ENCODE data around the gene CPED1. TPM values are rescaled to one million over a fixed set of nuclear protein-coding genes. Genes with fewer than 3 reads are reported as not detected.
A peak's percentile ranks its signal among the peaks of the same experiment; 100 is the strongest.

The CPED1 gene
- total RNA-seq, 1 experiment from 2014 or later = 33.6 TPM

- DNase-seq (ENCODE audit: low read depth) = no peak
Observed at GRCh38 chr7:121138262-121138933, 149.9 kb downstream of the CPED1 start.

DNA sequence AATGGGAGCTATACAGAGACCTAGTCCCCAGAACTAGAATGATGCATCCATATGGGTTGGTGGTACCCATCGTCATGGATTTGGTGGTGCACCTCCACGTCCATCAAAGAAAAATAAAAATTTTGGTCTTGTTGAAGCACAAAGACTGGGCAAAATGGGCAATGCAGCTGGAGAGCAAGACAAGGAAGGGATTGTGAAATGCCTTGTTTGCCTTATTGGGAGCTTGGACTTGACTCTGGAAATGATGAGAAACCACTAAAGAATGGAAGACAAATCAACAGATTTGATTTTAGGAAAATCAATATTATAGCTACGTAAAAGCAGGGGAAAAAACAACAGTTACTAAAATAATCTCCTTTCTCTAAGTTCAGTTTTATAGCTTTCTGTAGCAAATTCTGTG lies 150.9 kb downstream of the CPED1 start:
- no peak for DNase-seq (ENCODE audit: low read depth)

DNA sequence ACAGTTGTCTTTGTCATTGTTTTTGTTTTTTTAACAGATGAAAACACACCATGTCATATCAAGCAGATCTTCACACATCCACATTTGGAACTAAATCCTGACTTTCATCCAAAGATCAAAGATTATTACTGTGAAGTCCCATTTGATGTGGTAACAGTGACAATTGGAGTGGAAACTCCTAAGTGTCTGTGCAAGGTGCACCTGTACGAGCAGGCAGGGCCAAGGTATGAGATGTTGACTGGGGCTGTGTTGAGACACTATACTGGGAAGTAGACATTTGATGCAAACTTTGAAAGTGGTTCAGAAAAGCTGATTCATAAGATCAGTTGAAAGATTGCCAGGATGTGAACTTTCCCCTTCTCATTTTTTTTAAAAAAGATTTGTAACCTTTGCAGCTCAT lies 152.3 kb downstream of the CPED1 start:
- no peak for DNase-seq (ENCODE audit: low read depth)

DNA sequence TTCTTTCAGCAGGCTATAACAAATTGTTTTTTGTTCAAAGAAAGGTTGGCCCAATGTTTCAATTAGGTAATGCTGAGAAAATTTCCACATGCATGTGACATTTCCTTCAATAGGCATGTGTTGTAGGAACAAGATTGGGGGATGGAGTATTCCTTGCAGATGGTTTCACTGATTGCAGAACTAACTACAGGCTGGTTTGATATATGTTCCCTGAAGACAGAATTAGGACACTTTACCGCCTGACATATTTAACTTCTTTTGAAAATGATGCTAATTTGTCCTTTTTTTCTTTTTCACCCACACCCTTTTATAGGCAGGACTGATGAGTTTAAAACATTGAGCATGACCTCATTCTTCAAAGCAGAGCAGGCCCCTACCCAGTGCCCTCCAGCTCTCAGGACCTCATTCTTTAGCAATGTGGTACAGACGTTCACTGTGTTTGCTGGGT lies 163.3 kb downstream of the CPED1 start:
- no peak for DNase-seq (ENCODE audit: low read depth)

DNA sequence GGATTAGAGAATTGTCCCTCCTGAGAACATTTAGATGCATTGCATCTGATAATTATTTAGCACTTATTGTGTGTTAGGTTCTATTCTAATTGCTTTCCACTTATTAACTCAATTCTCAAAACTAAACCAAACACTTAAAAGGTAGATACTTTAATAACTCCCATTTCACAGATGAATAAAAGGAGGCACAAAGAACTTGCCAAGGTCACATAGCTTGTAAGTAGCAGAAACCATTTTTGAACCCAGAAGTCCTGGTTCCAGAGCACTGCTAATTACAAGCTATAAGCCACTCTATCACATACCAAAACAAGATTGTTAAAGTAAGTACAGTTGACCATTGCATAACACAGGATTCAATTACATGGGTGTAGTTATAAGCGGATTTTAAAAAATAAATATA lies 164.9 kb downstream of the CPED1 start:
- no peak for DNase-seq (ENCODE audit: low read depth)

DNA sequence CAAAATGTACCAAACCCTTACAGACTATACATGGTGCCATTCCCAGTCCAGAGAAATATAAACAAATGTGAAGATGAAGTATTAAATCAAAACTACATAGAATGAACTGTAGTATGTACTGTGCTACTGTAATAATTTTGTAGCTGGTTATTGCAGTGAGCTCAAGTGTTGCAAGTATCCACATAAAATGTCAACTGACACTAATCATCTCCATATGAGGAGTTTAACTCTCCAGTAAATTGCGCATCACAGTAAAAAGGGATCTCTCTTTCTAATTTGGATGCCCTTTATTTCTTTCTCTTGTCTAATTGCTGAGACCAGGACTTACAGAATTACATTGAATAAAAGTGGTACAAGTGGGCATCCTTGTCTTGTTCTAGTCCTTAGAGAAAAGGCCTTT lies 165.5 kb downstream of the CPED1 start:
- DNase-seq (ENCODE audit: low read depth) = no peak

- DNase-seq (ENCODE audit: low read depth) = no peak
Observed at GRCh38 chr7:121156825-121157224, 168.3 kb downstream of the CPED1 start.

GRCh38 chr7:121157341-121157751 lies 168.8 kb downstream of the CPED1 start:
- no peak for DNase-seq (ENCODE audit: low read depth)

DNA sequence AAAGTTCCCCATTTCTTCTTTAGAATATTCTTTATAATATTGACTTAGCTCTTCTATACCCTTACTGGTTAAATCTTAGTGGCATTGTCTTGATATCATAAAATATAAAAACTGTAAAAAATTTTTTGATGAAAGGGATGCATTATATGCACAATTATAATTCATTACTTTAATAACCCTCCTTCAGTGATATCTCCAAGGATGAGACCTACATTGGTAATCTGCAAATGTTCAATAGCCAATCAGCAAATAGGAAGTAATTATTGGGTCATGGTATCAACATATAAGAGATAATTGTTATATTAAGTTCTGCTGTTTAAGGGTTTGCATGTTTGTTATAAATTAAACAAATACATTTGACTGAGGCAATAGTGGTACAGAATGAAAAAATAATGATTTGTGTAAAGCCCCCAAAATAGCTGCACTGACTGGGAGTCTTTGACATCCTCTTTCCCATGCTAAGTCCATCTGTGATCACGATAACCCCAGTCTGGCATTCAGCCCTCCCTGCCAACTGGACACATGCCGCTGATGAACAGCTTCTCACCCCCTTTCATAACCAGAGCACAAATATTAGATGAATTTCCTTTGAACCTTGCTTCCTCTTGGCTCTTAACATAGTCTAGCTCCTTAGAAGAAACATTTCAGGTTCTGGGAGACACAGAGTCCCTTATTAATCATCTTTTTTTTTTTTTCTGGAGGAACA lies 169.5 kb downstream of the CPED1 start:
- DNase-seq (ENCODE audit: low read depth) = no peak

DNA sequence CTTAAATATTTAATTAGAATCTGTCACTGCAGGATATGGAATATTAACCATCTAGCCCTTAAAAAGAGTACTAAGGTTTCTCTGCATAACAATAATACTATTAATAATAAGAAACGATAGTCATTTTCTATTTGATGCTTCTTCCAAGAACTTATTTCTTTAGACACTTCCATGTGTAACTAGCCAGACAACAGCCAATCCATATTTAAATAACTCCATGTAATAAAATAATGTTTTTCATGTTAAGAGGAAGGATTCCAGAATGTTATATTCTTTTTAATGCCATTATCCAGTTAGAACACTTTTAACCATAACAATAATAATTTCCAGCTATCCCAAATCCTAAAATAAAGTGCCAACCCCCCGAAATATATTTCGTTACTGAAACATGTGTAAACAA lies 170.2 kb downstream of the CPED1 start:
- no peak for DNase-seq (ENCODE audit: low read depth)

DNA sequence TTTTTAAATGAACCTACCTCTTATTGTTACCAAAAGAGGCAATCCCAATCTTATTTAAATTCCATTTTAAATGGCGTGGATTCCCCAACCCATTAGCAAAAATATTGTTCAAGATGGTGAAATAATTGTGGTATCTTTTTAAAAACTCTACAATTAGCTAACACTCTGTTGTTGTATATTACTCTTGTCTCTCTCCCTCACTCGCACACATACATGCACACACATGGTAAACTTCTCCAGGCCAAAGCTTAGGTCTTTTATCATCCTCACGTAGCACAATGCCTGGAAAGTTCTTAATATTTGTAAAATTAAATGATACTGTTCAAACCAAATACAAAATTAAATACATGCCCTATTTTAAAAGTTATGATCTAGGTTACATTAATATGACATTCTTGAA lies 171.0 kb downstream of the CPED1 start:
- DNase-seq (ENCODE audit: low read depth) = no peak

GRCh38 chr7:121160150-121161008 lies 171.9 kb downstream of the CPED1 start:
- DNase-seq (ENCODE audit: low read depth) = no peak

DNA sequence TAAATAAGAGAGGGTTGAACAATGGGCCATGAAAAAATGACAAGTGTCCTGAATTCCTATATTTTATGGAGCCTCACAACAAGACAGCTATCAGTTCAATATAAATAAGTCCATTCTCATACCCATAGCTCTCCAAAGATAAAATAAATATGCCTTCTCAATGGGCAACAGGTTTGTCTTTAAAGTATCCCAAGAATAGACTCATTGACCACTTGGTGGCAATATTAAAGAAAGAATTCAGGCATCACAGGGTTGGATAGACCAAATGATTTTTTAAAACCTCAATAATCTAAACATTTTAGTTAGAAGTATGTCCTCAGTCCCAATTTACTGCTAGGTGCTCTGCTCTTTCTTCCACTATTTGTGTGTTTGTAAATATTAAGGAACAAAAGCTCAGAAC lies 175.2 kb downstream of the CPED1 start:
- peak; percentile 10 for DNase-seq (ENCODE audit: low read depth)

DNA sequence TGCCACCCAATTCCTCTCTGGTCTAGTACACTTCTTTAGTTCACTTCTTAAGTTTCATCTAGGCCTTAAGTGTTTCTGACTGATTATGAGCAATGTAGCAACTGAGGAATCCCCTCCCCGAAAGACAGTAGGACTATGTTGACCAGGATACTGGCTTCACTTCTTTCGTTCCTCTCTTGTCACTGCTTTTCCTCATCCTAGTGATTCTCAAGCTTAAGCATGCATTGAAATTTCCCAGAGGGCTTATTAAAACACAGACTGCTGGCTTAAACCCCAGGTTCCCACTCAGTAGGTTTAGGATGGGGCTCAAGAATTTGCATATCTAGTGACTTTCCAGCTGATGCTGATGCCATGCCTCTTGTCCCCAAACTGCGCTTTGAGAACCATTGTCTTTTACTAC lies 175.7 kb downstream of the CPED1 start:
- no peak for DNase-seq (ENCODE audit: low read depth)

- DNase-seq (ENCODE audit: low read depth) = no peak
Observed at GRCh38 chr7:121166916-121167315, 178.4 kb downstream of the CPED1 start.

- DNase-seq (ENCODE audit: low read depth) = peak; percentile 26
Observed at GRCh38 chr7:121167971-121168370, 179.5 kb downstream of the CPED1 start.

- no peak for DNase-seq (ENCODE audit: low read depth)
Observed at GRCh38 chr7:121169469-121169868, 181.0 kb downstream of the CPED1 start.

DNA sequence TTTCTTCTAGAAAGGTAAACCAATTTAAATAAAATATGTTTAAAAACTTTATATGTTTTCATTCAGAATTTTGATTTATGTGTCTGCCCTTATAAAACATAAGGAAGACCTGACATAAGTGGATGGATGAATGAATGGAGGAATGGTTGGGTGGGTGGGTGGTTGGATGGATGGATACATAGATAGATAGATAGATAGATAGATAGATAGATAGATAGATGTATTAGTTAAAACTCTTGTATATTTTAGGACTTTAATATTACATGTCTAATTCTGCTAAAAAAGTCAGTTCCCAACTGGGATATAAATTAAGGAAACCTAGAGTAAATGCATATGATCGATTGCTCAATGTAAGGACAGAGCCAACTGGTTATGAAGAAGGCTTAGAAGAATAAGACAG lies 184.0 kb downstream of the CPED1 start:
- no peak for DNase-seq (ENCODE audit: low read depth)

GRCh38 chr7:121175826-121176225 lies 187.3 kb downstream of the CPED1 start:
- no peak for DNase-seq (ENCODE audit: low read depth)

- no peak for DNase-seq (ENCODE audit: low read depth)
Observed at GRCh38 chr7:121178452-121178851, 189.9 kb downstream of the CPED1 start.

DNA sequence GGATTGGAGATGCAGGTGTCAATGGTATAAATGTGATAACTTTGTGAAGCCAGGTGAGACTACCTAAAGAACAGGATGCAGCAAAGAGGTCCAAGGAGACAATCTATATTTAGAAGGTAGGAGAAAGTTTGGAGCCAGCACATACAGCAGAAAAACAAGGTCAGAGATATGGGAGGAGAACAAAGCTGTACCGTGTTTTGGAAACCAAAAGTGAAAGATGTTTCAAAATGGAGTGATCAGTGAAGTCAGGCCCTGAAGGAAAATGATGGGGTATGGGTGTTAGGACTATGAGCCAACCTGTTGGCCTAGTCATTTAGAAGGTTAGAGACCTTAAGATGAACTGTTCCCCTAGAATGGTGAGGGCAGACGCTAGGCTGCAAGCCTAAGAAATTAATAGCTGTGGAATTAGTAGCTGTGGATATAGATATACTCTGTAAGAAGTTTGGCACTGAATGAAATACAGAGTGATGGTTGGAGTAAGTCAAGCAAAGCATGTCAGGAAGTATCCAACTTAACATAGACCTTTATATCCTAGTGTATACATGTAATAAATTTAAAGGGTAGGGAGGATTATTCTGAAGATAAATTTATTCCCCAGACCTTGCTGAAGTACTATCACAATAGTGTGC lies 190.5 kb downstream of the CPED1 start:
- DNase-seq (ENCODE audit: low read depth) = no peak

DNA sequence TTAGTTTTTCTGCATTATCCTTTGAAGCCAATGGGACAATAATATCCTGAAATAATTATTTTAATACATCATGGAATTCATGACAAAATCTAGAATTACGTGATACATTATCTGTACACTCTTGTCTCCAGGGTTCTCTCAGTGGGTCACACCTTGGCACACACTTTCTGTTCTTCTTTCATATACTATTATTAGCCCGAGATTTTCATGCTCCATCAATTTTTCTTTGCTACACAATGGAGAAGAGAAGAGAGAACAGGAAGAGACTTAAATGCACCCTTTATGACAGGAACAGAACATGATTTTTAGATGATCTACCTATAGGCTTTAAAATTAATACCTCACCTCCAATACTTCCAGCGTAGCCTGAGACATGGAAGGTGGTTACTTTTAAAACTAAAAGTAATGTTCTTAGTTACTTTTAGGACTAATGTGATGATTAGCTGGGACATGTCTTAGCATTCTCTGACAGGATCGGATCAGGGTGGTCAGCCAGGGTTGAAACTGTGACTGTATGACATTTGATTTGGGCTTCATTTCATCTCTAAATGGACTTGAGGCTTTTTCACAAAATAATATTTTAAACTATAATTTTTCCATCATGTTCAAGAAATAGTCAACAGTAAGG lies 192.0 kb downstream of the CPED1 start:
- DNase-seq (ENCODE audit: low read depth) = no peak
